Duodenal mucosa (tissue), 2 donors: ENCODE data around the gene LRP1.
A peak's percentile ranks its signal among the peaks of the same experiment; 100 is the strongest.

Source experiments
- H3K27ac ChIP-seq: one replicate; pipeline ENCODE4 v1.7.0; 2013; ENCODE audit warnings: low read depth, low read length
- H3K27me3 ChIP-seq, 2 donors: one replicate each; pipeline ENCODE4 v1.7.0; 2013; ENCODE audit warnings: low read length in 2 of 2, control low read depth in 1 of 2; ENCODE audit not compliant: insufficient read depth in 2 of 2, control insufficient read depth in 1 of 2
- H3K36me3 ChIP-seq, 2 donors: one replicate each; pipeline ENCODE4 v1.7.0; 2013; ENCODE audit warnings: low read length in 2 of 2, control low read depth in 1 of 2; ENCODE audit not compliant: insufficient read depth in 2 of 2, control insufficient read depth in 1 of 2
- H3K4me1 ChIP-seq, 2 donors: one replicate each; pipeline ENCODE4 v1.7.0; 2013; ENCODE audit warnings: low read length in 2 of 2, control low read depth in 1 of 2; ENCODE audit not compliant: insufficient read depth in 2 of 2, control insufficient read depth in 1 of 2
- H3K4me3 ChIP-seq, 2 donors: one replicate each; pipeline ENCODE4 v1.7.0; 2013; ENCODE audit warnings: low read length in 2 of 2, low read depth in 1 of 2
- H3K9ac ChIP-seq, 2 donors: one replicate each; pipeline ENCODE4 v1.7.0; 2013; ENCODE audit warnings: low read length in 2 of 2, low read depth in 1 of 2
- H3K9me3 ChIP-seq, 2 donors: one replicate each; pipeline ENCODE4 v1.7.0; 2013; ENCODE audit warnings: low read length in 2 of 2, control low read depth in 1 of 2; ENCODE audit not compliant: control insufficient read depth in 1 of 2

The LRP1 gene

DNA sequence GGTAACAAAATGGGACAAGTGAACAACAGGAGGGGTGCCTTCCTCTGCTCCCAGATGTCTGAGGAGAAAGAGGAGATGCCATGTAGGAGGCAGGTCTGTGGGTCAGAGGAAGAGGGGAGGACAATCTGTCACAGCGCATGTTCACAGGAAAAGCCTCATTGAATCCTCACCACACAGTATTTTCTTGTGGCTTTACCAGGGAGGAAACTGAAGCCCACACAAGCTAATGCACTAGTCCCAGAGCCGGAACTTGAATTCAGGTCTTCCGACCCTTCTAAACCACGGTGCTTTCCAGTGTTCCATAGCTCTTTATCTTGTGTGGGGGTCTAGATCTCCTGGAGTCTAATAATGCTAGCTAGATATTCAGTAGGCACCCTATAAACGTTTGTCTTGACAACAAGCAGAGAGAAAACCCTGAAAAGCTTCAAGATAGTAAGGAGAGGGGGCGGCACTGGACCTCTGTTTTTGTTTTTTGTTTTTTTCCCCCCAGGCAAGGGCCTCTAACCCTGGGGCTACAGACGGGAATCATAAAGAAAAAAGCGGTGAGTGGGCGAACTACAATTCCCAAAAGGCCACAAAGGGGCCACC, 100.9 kb downstream of the LRP1 start:
- no peaks in the 10 kb centered on the region for H3K9me3 ChIP-seq
- H3K9ac ChIP-seq: peak overlapping the region in 1 of 2 donors; percentile 77
- H3K4me1 ChIP-seq: peaks cover 27 to 28% of the 10 kb centered on the region in 2 donors
- H3K4me3 ChIP-seq: peak overlapping the region; percentile 84 to 95
- peaks cover 22 to 35% of the 10 kb centered on the region in 2 donors for H3K27me3 ChIP-seq
- H3K27ac ChIP-seq: no peak overlapping the region
- peaks cover 20 to 27% of the 10 kb centered on the region in 2 donors for H3K36me3 ChIP-seq

DNA sequence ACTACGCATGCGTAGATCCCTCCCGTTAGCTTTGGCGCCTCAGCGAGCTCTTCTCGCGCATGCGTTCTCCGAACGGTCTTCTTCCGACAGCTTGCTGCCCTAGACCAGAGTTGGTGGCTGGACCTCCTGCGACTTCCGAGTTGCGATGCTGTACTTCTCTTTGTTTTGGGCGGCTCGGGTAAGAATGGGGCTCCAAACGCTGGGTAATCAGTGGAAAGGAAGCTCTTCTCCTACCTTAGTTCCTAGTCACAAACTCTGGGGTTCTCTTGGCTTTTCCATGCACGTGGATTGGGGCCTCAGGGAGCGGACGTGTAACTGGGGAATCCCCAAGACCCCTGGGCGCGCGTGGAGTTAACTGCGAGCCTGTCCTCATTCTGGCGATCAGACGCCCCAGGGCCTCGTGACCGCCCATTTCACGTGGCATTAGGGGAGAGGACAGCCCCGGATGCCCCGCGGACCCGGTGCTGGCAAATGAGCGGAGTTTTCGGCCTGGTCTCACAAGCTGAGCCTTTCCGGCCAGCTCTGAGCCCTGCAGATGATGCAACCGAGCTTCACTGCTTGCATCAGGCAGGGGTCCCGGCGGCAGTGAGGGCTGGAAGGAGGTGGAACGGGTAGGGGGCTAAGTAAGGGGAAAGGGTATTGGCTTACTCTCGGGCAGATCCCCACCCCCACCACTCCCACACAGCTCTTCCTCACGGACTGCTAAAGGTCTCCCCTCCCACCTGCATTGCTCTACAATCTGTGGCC, 101.5 kb downstream of the LRP1 start, which contains the start of gene SHMT2:
TSS of gene SHMT2 (plus strand) at position 78 of the 747 bp plus-strand sequence. CDS start at position 146, 68 bp downstream.
- peak within 1 kb of the TSS; percentile 84 to 95 for H3K4me3 ChIP-seq
- H3K36me3 ChIP-seq: peaks cover 20 to 32% of the 10 kb centered on the region in 2 donors
- H3K27me3 ChIP-seq: peaks cover 15 to 28% of the 10 kb centered on the region in 2 donors
- peak within 1 kb of the TSS; percentile 43 for H3K27ac ChIP-seq
- peaks cover 27 to 28% of the 10 kb centered on the region in 2 donors for H3K4me1 ChIP-seq
- peak within 1 kb of the TSS; percentile 77 to 81 for H3K9ac ChIP-seq
- no peaks in the 10 kb centered on the region for H3K9me3 ChIP-seq

DNA sequence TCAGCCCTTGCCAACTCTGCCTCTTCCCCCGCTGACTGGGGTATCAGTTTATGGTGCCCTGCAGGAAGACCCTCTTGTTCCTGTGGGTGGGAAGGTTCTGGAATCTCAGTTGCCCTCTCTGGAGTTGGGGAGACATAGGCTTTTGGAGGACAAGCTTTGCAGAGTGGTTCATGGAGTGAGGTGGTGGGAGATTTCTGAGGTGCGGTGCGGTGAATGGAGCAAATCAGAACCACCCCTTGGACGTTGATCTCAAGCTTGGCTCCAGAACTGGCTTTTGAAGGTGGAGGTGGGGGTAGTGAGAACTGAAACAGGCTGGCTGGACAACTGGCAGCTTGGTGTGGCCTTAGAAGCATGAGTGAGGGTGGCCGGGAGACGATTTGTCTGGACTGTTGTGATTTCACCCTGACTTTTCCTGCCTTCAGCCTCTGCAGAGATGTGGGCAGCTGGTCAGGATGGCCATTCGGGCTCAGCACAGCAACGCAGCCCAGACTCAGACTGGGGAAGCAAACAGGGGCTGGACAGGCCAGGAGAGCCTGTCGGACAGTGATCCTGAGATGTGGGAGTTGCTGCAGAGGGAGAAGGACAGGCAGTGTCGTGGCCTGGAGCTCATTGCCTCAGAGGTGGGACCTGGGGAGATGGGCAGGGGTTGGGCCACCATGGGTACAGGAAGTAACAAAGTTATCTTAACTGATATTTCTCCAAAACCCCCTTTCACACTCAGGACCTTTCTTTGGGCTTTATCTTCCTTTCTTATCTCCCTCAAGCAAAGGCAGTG, 102.3 kb downstream of the LRP1 start:
- no peak overlapping the region for H3K27ac ChIP-seq
- no peaks in the 10 kb centered on the region for H3K9me3 ChIP-seq
- H3K27me3 ChIP-seq: peaks cover 9 to 24% of the 10 kb centered on the region in 2 donors
- peaks cover 25 to 27% of the 10 kb centered on the region in 2 donors for H3K4me1 ChIP-seq
- peak overlapping the region; percentile 77 to 81 for H3K9ac ChIP-seq
- H3K4me3 ChIP-seq: peak overlapping the region; percentile 84 to 95
- peaks cover 20 to 32% of the 10 kb centered on the region in 2 donors for H3K36me3 ChIP-seq

DNA sequence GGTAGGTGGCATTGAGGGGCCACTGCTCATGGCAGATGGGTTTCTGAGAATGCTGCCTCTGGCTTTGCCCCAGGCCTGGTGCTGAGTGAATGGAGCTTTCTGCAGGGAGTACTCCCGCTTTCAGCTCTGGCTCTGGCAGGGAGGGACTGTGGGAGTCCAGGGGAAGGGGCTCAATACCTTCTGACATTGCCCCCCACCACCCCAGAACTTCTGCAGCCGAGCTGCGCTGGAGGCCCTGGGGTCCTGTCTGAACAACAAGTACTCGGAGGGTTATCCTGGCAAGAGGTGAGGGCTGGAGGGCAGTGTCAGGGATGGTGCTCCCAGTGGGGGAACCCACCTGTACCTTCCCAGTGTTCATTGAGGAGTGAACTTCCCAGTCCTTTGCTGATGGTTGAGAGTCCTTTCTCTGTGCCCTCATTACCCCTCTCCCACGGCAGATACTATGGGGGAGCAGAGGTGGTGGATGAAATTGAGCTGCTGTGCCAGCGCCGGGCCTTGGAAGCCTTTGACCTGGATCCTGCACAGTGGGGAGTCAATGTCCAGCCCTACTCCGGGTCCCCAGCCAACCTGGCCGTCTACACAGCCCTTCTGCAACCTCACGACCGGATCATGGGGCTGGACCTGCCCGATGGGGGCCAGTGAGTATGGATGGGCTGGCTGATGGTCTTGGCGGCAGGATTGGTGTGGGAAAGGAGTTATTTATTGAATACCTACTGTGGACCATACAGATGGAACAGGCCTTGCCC, 103.2 kb downstream of the LRP1 start:
- Histone ChIP-seq H3K9me3 (no peaks in the 10 kb centered on the region), H3K27ac (no peak overlapping the region), H3K4me1 (peaks cover 21 to 26% of the 10 kb centered on the region in 2 donors), H3K4me3 (no peak overlapping the region), H3K36me3 (peaks cover 20 to 32% of the 10 kb centered on the region in 2 donors), H3K27me3 (peaks cover 8 to 25% of the 10 kb centered on the region in 2 donors), H3K9ac (peak overlapping the region in 1 of 2 donors; percentile 77)

DNA sequence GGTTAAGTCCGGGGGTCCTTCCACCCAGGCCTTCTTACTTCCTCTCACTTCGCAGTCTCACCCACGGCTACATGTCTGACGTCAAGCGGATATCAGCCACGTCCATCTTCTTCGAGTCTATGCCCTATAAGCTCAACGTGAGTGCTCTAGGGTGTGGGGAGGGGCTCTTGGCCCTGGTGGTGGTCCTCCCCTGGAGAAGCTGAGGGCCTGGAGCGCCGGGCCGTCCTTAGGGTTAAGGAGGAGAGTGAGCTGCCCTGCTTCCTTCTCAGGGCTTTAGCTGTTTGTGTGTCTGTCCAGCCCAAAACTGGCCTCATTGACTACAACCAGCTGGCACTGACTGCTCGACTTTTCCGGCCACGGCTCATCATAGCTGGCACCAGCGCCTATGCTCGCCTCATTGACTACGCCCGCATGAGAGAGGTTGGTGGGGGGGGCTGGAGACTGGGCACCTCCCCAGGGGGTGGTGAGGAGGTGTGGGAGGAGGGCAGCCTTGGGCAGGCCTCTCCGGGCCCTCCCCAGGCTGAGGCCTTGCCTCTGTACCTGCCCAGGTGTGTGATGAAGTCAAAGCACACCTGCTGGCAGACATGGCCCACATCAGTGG, 104.0 kb downstream of the LRP1 start:
- H3K9ac ChIP-seq: no peak overlapping the region
- H3K4me1 ChIP-seq: peaks cover 21 to 22% of the 10 kb centered on the region in 2 donors
- no peak overlapping the region for H3K4me3 ChIP-seq
- H3K36me3 ChIP-seq: peaks cover 20 to 32% of the 10 kb centered on the region in 2 donors
- no peaks in the 10 kb centered on the region for H3K9me3 ChIP-seq
- peaks cover 13 to 25% of the 10 kb centered on the region in 2 donors for H3K27me3 ChIP-seq
- no peak overlapping the region for H3K27ac ChIP-seq

DNA sequence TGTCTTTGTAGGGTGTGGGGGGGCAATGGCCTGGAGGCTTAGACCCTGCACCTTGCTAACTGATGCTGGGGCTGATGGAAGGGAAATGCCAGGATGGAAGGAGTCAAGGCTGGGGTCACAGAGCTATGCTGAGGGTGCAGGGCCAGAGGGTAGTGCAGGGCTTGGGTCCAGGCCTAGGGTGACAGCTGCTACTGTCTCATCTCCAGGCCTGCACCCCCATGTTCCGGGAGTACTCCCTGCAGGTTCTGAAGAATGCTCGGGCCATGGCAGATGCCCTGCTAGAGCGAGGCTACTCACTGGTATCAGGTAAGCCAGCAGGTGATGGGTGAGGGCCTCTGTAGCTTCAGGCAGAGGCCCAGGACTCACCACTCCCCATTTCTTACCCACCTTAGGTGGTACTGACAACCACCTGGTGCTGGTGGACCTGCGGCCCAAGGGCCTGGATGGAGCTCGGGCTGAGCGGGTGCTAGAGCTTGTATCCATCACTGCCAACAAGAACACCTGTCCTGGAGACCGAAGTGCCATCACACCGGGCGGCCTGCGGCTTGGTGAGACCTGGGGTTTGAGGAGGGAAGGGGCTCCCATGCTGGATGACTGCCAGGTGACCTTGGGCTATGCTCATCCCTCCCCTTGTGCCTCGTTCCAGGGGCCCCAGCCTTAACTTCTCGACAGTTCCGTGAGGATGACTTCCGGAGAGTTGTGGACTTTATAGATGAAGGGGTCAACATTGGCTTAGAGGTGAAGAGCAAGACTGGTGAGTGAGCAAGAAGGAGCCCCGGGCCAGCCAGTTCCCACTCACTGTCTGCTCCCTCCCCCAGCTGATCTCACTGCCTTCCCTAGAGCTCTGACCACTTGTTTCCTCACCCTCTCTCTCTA, 105.3 kb downstream of the LRP1 start:
- Histone ChIP-seq H3K4me3 (no peak overlapping the region), H3K27ac (no peak overlapping the region), H3K36me3 (peaks cover 20 to 32% of the 10 kb centered on the region in 2 donors), H3K9me3 (no peaks in the 10 kb centered on the region), H3K4me1 (peaks cover 27 to 31% of the 10 kb centered on the region in 2 donors), H3K9ac (no peak overlapping the region), H3K27me3 (peaks cover 25 to 34% of the 10 kb centered on the region in 2 donors)

DNA sequence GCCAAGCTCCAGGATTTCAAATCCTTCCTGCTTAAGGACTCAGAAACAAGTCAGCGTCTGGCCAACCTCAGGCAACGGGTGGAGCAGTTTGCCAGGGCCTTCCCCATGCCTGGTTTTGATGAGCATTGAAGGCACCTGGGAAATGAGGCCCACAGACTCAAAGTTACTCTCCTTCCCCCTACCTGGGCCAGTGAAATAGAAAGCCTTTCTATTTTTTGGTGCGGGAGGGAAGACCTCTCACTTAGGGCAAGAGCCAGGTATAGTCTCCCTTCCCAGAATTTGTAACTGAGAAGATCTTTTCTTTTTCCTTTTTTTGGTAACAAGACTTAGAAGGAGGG, 105.9 kb downstream of the LRP1 start:
- Histone ChIP-seq H3K27me3 (peaks cover 29 to 37% of the 10 kb centered on the region in 2 donors), H3K4me1 (peaks cover 26 to 31% of the 10 kb centered on the region in 2 donors), H3K9me3 (no peaks in the 10 kb centered on the region), H3K27ac (no peak overlapping the region), H3K9ac (no peak overlapping the region), H3K4me3 (no peak overlapping the region), H3K36me3 (peaks cover 20 to 32% of the 10 kb centered on the region in 2 donors)

DNA sequence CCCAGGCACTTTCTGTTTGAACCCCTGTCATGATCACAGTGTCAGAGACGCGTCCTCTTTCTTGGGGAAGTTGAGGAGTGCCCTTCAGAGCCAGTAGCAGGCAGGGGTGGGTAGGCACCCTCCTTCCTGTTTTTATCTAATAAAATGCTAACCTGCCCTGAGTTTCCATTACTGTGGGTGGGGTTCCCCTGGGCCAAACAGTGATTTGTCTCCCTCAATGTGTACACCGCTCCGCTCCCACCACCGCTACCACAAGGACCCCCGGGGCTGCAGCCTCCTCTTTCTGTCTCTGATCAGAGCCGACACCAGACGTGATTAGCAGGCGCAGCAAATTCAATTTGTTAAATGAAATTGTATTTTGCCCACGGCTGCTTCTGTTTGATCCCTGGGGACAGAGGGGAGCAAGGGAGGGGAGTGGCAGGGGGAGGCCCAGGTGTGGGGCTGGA, 106.3 kb downstream of the LRP1 start:
- Histone ChIP-seq H3K9ac (no peak overlapping the region), H3K27ac (no peak overlapping the region), H3K4me3 (no peak overlapping the region), H3K27me3 (peaks cover 33 to 41% of the 10 kb centered on the region in 2 donors), H3K36me3 (peaks cover 20 to 32% of the 10 kb centered on the region in 2 donors), H3K4me1 (peaks cover 24 to 33% of the 10 kb centered on the region in 2 donors), H3K9me3 (no peaks in the 10 kb centered on the region)
